ENCODE measurements around the gene IFNG. TPM values are rescaled to one million over a fixed set of nuclear protein-coding genes. Genes with fewer than 3 reads are reported as not detected.

Gene IFNG
- total RNA-seq, 6 experiments from 2014 or later: 0.18 TPM; not detected in 5

GRCh38 chr12:68158432-68158831 is 1.1 kb downstream of the IFNG start:
- Histone ChIP-seq H3K4me1 (no peaks in the 10 kb centered on the region), H3K27me3 (no peaks in the 10 kb centered on the region), H3K9me3 (no peaks in the 10 kb centered on the region), H3K27ac (no peak overlapping the region), H3K4me3 (no peak overlapping the region), H3K36me3 (no peaks in the 10 kb centered on the region)
- ATAC-seq: peak; percentile 34 to 65 (median 60)
- no peak for DNase-seq
- 4% methylated on average over 2 of the region's 2 CpGs for WGBS (ENCODE audit: insufficient coverage, low coverage, low lambda C conversion rate, missing lambda C conversion rate)
- TF ChIP-seq, protein P1, sequence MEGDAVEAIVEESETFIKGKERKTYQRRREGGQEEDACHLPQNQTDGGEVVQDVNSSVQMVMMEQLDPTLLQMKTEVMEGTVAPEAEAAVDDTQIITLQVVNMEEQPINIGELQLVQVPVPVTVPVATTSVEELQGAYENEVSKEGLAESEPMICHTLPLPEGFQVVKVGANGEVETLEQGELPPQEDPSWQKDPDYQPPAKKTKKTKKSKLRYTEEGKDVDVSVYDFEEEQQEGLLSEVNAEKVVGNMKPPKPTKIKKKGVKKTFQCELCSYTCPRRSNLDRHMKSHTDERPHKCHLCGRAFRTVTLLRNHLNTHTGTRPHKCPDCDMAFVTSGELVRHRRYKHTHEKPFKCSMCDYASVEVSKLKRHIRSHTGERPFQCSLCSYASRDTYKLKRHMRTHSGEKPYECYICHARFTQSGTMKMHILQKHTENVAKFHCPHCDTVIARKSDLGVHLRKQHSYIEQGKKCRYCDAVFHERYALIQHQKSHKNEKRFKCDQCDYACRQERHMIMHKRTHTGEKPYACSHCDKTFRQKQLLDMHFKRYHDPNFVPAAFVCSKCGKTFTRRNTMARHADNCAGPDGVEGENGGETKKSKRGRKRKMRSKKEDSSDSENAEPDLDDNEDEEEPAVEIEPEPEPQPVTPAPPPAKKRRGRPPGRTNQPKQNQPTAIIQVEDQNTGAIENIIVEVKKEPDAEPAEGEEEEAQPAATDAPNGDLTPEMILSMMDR (IDR thresholded peaks at IDR 0.05): peak; percentile 26 to 43 (median 36)
- no peak for TF ChIP-seq POLR2A (IDR thresholded peaks at IDR 0.05)
- intact Hi-C loops (cut with DNase I): no loop called here

GRCh38 chr12:68157380-68157779 is 2.2 kb downstream of the IFNG start:
- DNase-seq (no peak), ATAC-seq (no peak)
- intact Hi-C loops (cut with DNase I): no loop called here
- no peak overlapping the region for H3K27ac ChIP-seq
- WGBS (ENCODE audit: insufficient coverage, low coverage, low lambda C conversion rate, missing lambda C conversion rate): 43% methylated on average over 4 of the region's 4 CpGs
- no peaks in the 10 kb centered on the region for H3K27me3 ChIP-seq
- no peaks in the 10 kb centered on the region for H3K9me3 ChIP-seq
- no peaks in the 10 kb centered on the region for H3K36me3 ChIP-seq
- H3K4me3 ChIP-seq: no peak overlapping the region
- no peak for TF ChIP-seq POLR2A (IDR thresholded peaks at IDR 0.05)
- TF ChIP-seq, protein P1 (IDR thresholded peaks at IDR 0.05): no peak
- H3K4me1 ChIP-seq: no peaks in the 10 kb centered on the region

DNA sequence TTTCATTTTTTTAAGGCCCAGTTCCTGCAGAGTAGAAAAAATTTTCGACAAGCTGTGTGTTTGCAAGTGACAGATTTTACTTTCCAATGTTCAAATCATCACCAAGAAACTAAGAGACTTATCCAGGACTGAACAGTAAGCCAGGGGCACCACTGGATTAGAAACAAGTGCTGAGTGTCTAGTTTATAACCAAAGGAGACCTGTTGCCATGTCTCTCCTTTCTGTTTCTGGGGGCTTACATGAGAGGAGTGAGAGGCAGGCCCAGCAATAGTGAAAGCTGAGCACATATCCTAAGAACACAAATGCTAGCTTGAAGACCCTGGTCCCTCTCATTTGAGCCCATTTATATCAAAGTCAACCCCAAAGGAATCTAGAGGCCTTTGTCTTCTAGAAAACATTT is 2.9 kb downstream of the IFNG start:
- DNase-seq (no peak), ATAC-seq (no peak)
- Histone ChIP-seq H3K9me3 (no peaks in the 10 kb centered on the region), H3K4me3 (no peak overlapping the region), H3K4me1 (no peaks in the 10 kb centered on the region), H3K27ac (no peak overlapping the region), H3K36me3 (no peaks in the 10 kb centered on the region), H3K27me3 (no peaks in the 10 kb centered on the region)
- TF ChIP-seq, protein P1 (IDR thresholded peaks at IDR 0.05): no peak
- TF ChIP-seq POLR2A (IDR thresholded peaks at IDR 0.05): no peak
- intact Hi-C loops (cut with DNase I): no loop called here
- WGBS (ENCODE audit: insufficient coverage, low coverage, low lambda C conversion rate, missing lambda C conversion rate): 11% methylated on average over 1 of the region's 1 CpG

DNA sequence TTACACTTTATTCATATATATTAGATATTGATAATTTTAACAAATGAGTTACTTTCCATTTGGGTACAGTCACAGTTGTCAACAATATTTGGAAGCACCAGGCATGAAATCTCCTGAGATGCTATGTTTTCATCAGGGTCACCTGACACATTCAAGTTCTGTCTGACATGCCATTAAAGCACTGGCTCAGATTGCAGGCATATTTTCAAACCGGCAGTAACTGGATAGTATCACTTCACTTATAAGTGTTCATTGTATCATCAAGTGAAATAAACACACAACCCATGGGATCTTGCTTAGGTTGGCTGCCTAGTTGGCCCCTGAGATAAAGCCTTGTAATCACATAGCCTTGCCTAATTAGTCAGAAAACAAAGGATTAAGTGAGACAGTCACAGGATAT is 4.8 kb downstream of the IFNG start:
- intact Hi-C loops (cut with DNase I): no loop called here
- Histone ChIP-seq H3K27ac (no peak overlapping the region), H3K27me3 (no peaks in the 10 kb centered on the region), H3K9me3 (no peaks in the 10 kb centered on the region), H3K4me3 (no peak overlapping the region), H3K36me3 (no peaks in the 10 kb centered on the region), H3K4me1 (no peaks in the 10 kb centered on the region)
- DNase-seq (no peak), ATAC-seq (no peak)
- TF ChIP-seq, protein P1 (IDR thresholded peaks at IDR 0.05): no peak
- no peak for TF ChIP-seq POLR2A (IDR thresholded peaks at IDR 0.05)
- WGBS (ENCODE audit: insufficient coverage, low coverage, low lambda C conversion rate, missing lambda C conversion rate): 67% methylated on average over 1 of the region's 1 CpG
